ENCODE measurements around the gene DICER1.

DNA sequence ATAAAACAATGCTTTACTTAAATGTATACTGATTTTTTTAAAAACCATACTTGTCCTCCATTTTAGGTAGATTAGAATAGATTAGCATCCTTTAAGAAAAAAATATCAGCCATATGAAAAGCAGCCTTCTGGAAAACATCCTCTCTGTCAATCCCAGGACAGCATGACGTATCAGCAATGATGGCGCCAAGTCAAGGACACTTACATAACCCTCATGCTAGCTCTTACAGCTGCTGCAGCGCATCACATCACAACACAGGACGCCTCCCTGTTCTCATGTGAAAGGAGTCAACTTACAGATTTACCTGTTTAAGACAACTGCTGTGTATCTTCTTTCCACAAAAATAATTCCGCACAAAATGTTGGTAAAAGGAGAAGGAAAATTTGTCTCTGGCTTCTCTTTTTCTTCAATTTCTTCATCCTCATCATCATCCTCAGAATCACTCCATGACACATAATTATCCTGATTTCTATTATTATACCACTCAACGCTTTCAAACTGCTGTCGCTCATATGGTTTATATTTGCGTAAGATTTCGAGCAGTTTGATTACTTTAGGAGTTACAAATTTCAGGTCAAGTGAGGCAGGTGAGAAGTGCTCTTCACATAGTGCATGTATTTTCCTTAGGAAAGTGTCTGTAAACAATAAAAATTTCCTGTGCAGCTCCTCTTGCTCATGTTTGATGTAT, 33.3 kb downstream of the DICER1 start:
- TF ChIP-seq, protein P1, sequence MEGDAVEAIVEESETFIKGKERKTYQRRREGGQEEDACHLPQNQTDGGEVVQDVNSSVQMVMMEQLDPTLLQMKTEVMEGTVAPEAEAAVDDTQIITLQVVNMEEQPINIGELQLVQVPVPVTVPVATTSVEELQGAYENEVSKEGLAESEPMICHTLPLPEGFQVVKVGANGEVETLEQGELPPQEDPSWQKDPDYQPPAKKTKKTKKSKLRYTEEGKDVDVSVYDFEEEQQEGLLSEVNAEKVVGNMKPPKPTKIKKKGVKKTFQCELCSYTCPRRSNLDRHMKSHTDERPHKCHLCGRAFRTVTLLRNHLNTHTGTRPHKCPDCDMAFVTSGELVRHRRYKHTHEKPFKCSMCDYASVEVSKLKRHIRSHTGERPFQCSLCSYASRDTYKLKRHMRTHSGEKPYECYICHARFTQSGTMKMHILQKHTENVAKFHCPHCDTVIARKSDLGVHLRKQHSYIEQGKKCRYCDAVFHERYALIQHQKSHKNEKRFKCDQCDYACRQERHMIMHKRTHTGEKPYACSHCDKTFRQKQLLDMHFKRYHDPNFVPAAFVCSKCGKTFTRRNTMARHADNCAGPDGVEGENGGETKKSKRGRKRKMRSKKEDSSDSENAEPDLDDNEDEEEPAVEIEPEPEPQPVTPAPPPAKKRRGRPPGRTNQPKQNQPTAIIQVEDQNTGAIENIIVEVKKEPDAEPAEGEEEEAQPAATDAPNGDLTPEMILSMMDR (IDR thresholded peaks at IDR 0.05): no peak
- TF ChIP-seq EZH2 (IDR thresholded peaks at IDR 0.05; ENCODE audit: borderline replicate concordance, insufficient read depth, low read depth, low read length, poor library complexity, severe bottlenecking): no peak

Measured in B cell (primary cell).